ENCODE results near the gene SPNS1.
"Not testable (repeated sequence)": the region's sequence is repeated elsewhere in the genome, so short reads cannot be mapped to it uniquely, and the experiment has no call there.

Gene SPNS1, protein sequence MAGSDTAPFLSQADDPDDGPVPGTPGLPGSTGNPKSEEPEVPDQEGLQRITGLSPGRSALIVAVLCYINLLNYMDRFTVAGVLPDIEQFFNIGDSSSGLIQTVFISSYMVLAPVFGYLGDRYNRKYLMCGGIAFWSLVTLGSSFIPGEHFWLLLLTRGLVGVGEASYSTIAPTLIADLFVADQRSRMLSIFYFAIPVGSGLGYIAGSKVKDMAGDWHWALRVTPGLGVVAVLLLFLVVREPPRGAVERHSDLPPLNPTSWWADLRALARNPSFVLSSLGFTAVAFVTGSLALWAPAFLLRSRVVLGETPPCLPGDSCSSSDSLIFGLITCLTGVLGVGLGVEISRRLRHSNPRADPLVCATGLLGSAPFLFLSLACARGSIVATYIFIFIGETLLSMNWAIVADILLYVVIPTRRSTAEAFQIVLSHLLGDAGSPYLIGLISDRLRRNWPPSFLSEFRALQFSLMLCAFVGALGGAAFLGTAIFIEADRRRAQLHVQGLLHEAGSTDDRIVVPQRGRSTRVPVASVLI

DNA sequence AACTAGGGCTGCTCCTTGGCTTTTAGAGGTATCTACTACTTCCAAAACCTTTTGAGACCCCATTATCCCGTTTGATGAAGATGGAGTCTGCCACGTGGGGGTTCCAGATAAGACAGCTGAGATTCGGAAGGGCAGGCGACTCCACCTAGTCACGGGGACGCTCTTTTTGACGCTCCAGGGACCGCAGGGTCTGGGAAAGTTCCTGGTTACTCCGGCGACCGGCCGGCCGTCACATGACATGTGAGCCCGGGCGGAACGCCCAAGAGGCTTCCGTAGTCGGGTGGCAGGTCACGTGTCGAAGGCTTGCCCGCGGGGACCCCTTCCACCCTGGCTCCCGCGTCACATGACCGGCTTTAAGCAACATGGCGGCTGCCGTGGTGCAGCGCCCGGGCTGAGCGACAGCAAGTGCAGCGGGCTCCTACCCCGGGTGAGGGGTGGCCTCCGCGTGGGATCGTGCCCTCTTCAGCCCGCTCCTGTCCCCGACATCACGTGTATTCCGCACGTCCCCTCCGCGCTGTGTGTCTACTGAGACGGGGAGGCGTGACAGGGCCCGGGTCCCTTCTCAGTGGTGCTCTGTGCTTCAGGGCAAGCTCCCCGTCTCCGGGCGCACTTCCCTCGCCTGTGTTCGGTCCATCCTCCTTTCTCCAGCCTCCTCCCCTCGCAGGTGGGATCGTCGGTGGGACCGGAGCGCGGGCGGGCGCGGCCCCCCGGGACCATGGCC lies at the start of gene SPNS1:
Gene SPNS1 (plus strand): TSS at position 342 of the 721 bp plus-strand sequence. CDS start 374 bp downstream, at position 716.
- peak; percentile 81 for DNase-seq

DNA sequence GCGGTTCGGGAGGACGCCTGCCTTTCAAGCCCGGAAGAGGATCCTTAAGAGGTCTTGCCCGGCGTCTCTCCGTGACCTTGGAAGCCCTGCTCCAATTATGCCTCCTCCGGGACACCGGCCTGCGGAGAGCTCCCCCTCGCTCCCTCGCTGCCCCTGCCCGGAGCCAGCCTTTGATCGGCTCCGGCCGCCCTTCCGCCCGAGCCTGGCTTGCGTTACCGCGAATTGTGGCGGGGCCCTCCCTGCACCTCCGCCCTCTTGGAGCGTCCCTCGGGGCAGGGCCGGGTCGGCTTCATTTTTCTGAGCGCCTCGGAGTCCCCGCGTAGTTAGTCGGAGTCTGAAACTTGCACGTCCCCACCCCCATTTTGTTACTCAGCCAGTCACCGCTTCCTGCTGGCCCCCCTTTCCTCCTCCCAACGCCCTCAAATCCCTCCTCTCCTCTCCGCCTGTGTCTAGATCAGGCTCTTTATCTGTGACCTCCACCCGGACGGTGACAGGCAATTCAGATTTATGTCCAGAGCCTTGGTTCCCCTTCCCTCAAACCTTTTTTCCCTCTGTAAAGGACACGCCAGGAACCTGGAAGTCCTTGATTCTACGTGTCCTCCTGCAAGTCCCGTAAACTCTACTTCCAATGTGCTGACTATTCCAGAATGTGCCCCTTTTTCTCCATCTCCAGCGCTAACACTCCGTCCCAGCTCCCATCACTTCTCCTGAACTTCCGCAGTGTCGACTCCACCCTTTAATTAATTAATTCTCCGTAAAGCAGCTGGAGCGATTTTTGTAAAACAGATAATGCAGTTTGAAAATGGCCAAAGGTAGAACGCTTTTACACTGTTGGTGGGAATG lies 49.0 kb upstream of the SPNS1 start:
- DNase-seq = peak; percentile 68

DNA sequence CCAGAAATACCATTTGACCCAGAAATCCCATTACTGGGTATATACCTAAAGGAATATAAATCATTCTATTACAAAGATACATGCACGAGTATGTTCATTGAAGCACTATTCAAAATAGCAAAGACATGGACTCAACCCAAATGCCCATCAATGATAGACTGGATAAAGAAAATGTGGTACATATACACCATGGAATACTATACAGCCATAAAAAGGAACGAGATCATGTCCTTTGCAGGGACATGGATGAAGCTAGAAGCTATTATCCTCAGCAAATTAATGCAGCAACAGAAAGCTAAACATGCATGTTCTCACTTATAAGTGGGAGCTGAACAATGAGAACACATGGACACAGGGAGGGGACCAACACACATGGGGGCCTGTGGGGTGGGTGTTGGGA lies 48.3 kb upstream of the SPNS1 start:
- not testable (repeated sequence) for DNase-seq

DNA sequence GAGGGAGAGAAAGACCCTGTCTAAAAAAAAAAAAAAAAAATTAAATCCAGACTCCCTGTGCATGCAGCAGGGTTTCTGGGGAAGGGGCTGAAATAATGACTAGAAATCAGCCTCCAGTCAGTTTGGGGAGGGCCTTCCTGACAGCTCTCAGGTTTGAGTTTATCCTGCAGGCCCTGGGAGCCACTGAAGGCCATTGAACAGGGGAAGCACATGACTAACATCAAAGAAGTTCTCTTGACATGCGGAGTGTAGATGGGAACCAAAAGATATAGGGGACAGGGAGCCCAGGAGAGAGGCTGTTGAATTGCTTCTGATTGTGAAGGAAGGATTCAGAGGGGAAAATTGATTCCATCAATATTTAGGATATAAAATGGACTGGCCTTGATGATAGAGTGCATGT lies 46.8 kb upstream of the SPNS1 start:
- DNase-seq = no peak

DNA sequence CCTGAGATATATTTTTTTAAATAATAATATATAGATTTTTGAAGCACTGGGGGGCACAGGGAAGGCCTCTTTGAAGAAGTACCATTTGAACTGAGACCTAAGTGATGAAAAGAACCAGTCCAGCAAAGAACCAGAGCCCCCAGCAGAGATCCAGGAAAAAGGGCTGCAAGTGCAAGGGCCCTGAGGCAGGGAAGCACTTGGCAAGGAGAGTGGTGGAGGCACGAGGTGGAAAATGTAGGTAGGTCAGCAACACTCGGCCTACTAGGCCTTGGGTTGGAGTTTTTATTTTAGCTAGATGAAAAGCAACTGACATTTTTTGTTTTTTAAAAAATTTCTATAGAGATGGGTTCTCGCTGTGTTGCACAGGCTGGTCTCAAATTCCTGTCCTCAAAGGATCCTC lies 44.4 kb upstream of the SPNS1 start:
- no peak for DNase-seq

DNA sequence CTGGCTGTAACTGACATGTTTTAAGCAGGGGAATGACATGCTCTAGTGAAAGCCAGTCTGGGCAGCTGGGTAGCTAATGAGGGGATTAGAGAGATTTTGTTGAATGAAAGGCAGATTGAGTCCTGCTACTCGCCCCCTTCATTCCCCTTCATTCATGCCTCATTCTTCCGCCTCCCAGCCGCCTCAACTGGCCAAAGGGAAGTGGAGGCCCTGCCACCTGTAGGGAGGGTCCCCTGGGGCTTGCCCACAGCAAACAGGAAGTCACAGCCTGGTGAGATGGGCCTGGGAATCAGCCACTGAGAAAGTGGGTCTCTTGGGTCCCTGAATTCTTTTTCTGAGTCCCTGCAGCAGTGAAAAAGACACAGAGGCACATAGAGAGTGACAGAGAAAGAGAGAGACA lies 43.9 kb upstream of the SPNS1 start:
- peak; percentile 66 for DNase-seq

DNA sequence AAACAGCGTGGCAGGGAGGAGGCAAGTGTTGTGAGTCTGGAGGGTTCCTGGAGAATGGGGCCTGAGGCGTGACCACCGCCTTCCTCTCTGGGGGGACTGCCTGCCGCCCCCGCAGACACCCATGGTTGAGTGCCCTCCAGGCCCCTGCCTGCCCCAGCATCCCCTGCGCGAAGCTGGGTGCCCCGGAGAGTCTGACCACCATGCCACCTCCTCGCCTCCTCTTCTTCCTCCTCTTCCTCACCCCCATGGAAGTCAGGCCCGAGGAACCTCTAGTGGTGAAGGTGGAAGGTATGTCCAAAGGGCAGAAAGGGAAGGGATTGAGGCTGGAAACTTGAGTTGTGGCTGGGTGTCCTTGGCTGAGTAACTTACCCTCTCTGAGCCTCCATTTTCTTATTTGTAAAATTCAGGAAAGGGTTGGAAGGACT lies 42.8 kb upstream of the SPNS1 start, which contains the start of gene CD19:
Gene CD19 (plus strand): TSS at position 171 of the 425 bp plus-strand sequence. CDS start 30 bp downstream, at position 201.
- DNase-seq = no peak

DNA sequence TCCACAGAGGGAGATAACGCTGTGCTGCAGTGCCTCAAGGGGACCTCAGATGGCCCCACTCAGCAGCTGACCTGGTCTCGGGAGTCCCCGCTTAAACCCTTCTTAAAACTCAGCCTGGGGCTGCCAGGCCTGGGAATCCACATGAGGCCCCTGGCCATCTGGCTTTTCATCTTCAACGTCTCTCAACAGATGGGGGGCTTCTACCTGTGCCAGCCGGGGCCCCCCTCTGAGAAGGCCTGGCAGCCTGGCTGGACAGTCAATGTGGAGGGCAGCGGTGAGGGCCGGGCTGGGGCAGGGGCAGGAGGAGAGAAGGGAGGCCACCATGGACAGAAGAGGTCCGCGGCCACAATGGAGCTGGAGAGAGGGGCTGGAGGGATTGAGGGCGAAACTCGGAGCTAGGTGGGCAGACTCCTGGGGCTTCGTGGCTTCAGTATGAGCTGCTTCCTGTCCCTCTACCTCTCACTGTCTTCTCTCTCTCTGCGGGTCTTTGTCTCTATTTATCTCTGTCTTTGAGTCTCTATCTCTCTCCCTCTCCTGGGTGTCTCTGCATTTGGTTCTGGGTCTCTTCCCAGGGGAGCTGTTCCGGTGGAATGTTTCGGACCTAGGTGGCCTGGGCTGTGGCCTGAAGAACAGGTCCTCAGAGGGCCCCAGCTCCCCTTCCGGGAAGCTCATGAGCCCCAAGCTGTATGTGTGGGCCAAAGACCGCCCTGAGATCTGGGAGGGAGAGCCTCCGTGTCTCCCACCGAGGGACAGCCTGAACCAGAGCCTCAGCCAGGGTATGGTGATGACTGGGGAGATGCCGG lies 42.0 kb upstream of the SPNS1 start:
- DNase-seq = no peak

DNA sequence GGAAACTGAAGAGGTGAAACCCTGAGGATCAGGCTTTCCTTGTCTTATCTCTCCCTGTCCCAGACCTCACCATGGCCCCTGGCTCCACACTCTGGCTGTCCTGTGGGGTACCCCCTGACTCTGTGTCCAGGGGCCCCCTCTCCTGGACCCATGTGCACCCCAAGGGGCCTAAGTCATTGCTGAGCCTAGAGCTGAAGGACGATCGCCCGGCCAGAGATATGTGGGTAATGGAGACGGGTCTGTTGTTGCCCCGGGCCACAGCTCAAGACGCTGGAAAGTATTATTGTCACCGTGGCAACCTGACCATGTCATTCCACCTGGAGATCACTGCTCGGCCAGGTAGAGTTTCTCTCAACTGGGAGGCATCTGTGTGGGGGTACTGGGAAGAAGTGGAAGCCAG lies 41.4 kb upstream of the SPNS1 start:
- DNase-seq = no peak

DNA sequence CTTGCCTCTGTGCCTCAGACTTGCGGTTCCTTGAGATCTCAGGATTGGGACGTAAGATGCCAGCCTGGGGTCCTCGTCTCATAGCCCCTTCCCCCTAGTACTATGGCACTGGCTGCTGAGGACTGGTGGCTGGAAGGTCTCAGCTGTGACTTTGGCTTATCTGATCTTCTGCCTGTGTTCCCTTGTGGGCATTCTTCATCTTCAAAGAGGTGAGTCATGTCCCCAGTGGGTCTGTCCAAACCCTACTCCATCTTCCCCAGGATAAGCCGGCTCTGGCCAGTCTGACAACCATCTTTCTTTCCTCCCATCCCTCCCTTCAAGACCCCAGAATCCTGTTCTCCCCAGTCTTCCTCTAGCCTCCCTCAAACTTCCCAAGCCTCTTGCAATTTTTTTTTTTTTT lies 39.2 kb upstream of the SPNS1 start:
- no peak for DNase-seq

DNA sequence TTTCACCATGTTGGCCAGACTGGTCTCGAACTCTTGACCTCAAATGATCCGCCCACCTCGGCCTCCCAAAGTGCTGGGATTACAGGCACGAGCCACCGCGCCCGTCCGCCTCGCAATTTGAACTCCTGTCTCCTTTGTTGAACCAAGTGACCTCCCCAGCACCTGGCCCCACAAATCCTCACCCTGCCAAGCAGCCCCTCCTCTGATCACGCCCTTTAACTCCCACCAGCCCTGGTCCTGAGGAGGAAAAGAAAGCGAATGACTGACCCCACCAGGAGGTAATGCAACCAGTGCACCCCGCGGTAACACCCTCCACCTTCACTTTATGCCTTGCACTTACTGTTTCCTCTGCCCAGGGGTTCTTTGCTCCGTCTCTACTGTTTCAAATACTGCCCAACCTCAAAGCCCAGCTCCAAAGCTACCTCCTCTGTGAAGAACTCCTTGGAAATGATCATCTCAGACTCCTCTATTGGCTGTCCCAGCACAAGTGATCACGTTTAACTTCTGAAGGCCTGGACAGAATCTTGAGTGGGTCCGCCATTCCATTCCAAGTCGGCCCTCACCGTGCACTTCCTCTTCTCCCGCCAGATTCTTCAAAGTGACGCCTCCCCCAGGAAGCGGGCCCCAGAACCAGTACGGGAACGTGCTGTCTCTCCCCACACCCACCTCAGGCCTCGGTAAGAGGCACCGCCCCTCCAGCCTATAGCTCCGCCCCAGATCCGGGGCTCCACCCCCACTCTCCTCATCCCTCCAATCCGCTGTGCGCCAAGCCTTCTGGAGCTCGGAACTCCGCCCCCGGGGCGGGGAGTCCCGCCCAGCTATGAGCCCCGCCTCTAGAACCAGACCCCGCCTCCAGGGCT lies 38.4 kb upstream of the SPNS1 start:
- peak; percentile 76 for DNase-seq

DNA sequence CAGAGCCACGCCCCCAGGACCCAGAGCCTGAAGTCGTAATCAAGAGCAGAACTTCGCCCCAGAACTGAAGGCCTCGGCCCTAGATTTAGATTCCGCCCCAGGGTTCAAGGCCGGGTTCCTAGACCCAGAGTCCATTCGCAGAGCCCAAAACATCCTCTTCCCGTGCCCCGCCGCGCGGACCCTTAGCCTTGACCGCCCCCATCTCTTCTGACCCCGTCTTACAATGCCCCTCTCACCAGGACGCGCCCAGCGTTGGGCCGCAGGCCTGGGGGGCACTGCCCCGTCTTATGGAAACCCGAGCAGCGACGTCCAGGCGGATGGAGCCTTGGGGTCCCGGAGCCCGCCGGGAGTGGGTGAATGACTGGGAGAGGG lies 37.8 kb upstream of the SPNS1 start:
- no peak for DNase-seq

DNA sequence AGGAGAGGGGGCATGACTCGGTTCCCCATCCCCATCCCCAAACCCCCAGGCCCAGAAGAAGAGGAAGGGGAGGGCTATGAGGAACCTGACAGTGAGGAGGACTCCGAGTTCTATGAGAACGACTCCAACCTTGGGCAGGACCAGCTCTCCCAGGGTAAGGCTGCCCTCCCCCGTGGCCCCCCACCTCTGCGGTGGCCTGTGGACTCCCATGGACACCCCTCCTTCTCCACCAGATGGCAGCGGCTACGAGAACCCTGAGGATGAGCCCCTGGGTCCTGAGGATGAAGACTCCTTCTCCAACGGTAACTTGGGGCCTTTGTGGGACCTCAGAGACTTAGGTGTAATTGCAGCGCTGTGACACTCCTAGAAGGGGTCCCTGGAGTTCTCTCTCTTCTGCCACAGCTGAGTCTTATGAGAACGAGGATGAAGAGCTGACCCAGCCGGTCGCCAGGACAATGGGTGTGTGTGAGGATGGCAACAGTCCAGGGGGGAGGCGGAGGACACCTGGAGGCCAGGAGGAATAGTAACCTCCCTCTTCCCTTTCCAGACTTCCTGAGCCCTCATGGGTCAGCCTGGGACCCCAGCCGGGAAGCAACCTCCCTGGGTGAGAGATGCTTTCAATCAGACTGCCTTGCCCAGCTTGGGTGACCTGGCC lies 37.2 kb upstream of the SPNS1 start:
- DNase-seq = no peak

DNA sequence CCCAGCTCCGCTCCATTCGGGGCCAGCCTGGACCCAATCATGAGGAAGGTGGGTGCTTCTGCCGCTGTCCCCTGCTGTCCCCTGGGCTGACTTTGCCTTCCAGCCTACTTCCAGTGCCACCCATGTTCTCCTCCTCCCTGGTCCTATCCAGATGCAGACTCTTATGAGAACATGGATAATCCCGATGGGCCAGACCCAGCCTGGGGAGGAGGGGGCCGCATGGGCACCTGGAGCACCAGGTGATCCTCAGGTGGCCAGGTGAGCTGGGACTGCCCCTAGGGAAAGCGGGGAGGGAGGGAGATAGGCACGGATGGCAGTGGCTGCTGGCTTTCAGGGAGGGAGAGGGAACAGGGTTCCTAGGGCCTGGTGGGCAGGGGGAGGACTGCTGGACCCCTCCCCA lies 35.9 kb upstream of the SPNS1 start:
- no peak for DNase-seq

DNA sequence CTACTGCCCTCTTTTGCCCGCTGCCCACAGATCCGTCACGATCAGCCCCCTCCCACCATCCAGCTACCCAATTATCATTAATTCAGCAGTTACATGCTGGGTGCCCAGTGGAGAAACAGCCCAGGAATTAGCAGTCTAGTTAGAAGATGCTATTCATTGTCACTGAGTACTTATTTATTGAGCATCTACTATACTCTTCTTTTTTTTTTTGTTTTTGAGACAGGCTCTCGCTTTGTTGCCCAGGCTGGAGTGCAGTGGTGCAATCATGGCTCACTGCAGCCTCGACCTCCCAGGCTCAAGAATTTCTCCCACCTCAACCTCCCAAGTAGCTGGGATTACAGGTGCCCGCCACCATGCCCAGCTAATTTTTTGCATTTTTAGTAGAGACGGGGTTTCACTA lies 34.8 kb upstream of the SPNS1 start:
- DNase-seq = not testable (repeated sequence)

DNA sequence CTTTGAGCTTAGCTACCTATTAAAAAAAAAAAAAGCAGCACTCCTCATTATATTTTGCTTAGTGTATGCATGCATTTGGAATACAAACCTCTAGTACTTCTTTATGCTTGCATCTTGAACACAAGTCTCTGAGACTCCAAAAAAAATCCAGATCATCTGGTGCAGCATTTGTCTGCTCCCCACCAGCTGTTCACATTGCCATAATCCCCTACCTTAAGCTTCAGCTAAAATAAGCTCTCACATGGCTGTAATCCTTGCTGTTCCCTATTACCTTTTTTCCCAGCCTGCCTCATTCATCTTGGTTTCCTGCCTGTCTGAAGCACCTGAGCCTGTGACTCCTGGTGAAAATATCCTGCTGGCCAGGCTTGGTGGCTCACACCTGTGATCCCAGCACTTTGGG lies 31.3 kb upstream of the SPNS1 start:
- no peak for DNase-seq

DNA sequence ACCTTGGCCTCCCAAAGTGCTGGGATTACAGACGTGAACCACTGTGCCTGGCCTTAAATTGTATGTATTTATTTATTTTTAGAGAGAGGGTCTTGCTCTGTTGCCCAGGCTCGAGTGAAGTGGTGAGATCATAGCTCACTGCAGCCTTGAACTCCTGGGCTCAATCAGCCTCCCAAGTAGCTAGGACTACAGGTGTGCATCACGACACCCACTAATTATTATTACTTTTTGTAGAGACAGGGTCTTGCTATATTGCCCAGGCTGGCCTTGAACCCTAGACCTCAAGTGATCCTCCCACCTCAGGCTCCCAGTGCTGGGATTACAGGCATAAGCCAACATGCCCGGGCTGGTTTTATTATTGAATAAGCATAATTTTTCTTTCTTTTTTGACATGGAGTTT lies 27.9 kb upstream of the SPNS1 start:
- DNase-seq = no peak

DNA sequence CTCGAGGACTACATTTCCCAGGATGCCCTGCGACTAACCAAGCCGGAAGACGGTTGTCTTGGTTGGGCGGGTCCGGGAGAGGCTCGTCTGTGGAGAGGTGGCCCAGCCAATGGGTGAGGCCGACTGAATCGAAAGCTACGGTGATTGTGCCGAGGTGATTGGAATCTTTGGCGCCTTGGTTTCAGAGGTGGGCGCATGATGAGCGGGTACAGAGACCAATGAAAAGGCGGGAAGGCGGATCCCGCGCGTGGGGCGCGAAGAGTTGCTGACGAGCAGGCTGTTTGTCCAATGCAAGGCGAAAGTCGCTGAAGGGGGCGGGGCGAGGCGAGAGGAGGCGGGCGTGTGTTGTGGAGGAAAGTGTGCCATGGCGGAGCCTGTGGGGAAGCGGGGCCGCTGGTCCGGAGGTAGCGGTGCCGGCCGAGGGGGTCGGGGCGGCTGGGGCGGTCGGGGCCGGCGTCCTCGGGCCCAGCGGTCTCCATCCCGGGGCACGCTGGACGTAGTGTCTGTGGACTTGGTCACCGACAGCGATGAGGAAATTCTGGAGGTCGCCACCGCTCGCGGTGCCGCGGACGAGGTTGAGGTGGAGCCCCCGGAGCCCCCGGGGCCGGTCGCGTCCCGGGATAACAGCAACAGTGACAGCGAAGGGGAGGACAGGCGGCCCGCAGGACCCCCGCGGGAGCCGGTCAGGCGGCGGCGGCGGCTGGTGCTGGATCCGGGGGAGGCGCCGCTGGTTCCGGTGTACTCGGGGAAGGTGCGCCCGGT lies 23.7 kb upstream of the SPNS1 start, which contains the start of gene NFATC2IP:
Gene NFATC2IP (plus strand): TSS at position 290 of the 762 bp plus-strand sequence. CDS start 75 bp downstream, at position 365.
- peak; percentile 98 for DNase-seq

DNA sequence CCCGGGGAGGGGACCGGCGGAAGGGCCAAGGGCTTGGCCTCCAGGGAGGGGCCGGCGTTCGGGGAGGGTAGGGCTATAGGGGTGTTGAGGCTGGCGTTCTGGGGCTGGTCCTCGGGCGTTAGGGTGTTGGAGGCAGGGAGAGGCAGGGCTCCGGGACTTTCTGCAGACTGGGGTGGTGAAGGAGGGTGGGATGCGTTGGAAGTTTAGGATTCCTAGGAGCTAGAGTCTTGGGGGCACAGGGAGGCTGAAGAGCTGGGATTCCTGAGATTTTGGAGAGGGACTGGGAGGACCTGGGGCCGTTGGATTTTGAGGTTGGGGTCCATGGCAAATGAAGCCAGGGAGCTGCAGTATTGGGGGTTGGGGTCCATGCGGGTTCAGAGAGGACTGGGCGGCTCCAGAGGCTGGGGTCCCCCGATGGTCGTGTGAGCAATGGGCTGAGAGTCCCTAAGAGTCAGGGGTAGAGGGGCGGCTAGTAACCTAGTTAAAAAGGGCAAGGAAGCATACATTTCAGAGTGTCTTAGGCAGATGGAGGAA lies 23.1 kb upstream of the SPNS1 start:
- no peak for DNase-seq

Data from GF-D8 (cell line).